Measurements from ENCODE around the gene NUB1.
"Not testable (repeated sequence)": the region's sequence is repeated elsewhere in the genome, so short reads cannot be mapped to it uniquely, and the experiment has no call there.

The NUB1 gene, protein sequence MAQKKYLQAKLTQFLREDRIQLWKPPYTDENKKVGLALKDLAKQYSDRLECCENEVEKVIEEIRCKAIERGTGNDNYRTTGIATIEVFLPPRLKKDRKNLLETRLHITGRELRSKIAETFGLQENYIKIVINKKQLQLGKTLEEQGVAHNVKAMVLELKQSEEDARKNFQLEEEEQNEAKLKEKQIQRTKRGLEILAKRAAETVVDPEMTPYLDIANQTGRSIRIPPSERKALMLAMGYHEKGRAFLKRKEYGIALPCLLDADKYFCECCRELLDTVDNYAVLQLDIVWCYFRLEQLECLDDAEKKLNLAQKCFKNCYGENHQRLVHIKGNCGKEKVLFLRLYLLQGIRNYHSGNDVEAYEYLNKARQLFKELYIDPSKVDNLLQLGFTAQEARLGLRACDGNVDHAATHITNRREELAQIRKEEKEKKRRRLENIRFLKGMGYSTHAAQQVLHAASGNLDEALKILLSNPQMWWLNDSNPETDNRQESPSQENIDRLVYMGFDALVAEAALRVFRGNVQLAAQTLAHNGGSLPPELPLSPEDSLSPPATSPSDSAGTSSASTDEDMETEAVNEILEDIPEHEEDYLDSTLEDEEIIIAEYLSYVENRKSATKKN

DNA sequence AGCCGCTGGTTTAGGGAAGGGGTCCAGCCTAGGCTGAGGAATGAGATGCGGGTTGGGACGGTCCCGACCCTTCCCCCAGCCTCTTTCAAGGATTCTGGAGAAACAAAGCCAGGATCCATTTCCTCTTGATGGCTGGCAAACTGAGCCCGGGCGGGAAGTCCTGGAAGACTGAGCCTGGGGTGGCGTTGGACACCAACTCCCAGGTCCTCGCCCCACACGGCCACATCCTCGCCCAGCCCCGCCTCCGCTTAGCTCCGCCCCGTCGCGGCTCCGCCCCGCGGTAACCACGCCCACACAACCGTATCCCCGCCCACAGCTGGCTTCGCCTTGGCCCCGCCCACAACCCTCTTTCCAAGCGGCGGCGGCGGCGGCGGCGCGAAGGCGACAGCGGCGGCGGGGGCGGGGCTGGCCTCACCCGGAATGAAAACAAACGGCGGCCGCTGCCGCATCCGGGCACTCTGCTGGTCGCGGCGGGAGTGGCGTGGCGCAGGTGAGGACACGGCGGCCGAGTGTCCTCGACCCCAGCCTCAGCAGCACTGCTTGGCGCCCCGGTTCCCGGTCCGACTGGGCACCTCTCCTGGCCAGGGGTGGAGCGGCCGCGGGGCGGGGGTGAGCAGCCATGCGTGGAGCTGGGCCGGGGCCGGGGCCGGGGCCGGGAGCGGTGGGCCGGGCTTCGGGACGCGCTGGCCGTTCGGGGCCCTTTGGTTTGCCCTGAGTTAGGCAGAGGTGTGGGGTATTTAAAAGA lies at the start of gene NUB1:
TSS of gene NUB1 (plus strand) at position 456 of the 745 bp plus-strand sequence. CDS start 3,538 bp downstream, outside the sequence.
- no peak for TF ChIP-seq JUND (IDR thresholded peaks at IDR 0.05; ENCODE audit: low read depth)
- in situ Hi-C loops (cut with HindIII; ENCODE audit: low pct_unique_long_range_greater_than_20kb, low sequenced_read_pairs), result no loop called here
- DNase-seq (ENCODE audit: low read depth in 1 of 2, low spot score in 1 of 2), result peak; percentile 53 to 89

DNA sequence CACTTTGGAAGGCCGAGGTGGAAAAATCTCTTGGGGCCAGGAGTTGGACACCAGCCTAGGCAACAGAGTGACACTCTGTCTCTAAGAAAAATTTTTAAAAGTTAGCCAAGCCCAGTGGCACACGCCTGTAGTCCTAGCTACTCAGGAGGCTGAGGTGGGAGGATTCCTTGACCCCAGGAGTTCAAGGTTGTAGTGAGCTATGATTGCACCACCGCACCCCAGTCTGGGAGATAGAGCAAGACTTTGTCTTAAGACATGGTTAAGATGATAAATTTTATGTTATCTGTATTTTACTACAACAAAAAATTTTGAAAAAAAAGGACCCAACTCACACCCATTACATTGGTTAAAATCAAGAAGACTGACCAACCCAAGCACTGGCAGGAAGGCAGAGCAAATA lies 48.8 kb upstream of the NUB1 start:
- no peak for DNase-seq (ENCODE audit: low read depth in 1 of 2, low spot score in 1 of 2)
- in situ Hi-C loops (cut with HindIII; ENCODE audit: low pct_unique_long_range_greater_than_20kb, low sequenced_read_pairs), result no loop called here
- no peak for TF ChIP-seq JUND (IDR thresholded peaks at IDR 0.05; ENCODE audit: low read depth)

DNA sequence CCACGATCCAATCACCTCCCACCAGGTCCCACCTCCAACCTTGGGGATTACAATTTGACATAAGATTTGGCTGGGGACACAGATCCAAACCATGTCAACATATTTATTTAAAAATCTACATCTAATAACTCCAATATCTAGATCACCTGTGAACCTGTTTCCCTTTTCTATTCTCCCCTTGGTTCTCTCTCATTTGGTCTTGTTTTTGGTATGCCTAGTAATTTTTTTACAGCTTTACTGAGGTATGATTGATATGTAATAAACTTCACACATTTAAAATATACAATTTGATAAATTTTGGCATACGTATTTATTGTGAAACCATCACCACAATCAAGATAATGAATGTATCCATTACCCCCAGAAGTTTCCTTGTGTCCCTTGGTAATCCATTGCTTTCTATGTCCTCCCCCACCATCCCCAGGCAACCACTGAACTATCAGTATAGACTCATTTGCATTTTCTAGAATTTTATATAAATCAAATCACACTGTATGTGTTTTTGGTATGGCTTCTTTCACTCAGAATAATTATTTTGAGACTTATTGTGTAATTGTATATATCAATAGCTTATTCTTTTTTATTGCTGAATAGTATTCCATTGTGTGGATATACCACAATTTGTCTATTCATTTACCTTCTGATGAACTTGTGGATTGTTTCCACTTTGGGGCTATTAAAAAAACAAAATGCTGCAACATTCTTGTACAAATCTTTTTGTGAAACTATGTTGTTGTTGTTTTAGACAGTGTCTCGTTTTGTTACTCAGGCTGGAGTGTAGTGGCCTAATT lies 45.2 kb upstream of the NUB1 start:
- in situ Hi-C loops (cut with HindIII; ENCODE audit: low pct_unique_long_range_greater_than_20kb, low sequenced_read_pairs), result no loop called here
- TF ChIP-seq JUND (IDR thresholded peaks at IDR 0.05; ENCODE audit: low read depth), result no peak

DNA sequence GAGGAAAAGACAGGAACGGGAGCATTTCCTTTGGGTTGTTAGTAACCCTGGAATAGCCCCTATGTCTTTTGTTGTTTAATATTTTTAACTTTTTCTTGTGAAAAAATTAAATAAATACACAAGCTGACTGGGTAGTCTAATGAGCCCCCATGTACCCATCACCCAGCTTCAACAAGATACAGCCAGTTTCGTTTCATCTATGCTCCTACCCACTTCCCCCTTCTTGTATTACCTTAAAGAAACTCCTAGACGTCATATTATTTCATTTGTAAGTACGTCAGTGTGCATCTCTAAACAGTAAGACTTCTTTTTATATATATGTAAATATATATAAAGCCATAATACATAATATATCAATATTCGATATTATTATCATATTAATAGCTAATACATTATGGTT lies 42.8 kb upstream of the NUB1 start:
- DNase-seq (ENCODE audit: low read depth in 1 of 2, low spot score in 1 of 2), result no peak
- in situ Hi-C loops (cut with HindIII; ENCODE audit: low pct_unique_long_range_greater_than_20kb, low sequenced_read_pairs), result no loop called here

More for the DNA sequence above, 45.2 kb upstream of the NUB1 start:
- DNase-seq (ENCODE audit: low read depth in 1 of 2, low spot score in 1 of 2), result no peak

DNA sequence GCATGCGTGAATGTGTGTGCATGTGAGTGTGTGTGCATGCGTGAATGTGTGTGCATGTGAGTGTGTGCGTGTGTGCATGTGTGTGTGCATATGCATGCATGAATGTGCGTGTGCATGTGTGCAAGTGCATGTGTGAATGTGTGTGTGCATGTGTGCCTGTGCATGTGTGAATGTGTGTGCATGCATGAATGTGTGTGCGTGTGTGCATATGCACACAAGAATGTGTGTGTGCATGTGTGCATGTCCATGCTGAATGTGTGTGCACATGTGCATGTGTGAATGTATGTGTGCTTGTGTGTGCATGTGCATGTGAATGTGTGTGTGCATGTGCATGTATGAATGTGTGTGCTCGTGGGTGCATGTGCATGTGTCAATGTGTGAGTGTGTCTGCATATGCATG lies 42.1 kb upstream of the NUB1 start:
- no peak for DNase-seq (ENCODE audit: low read depth in 1 of 2, low spot score in 1 of 2)
- TF ChIP-seq JUND (IDR thresholded peaks at IDR 0.05; ENCODE audit: low read depth), result no peak
- in situ Hi-C loops (cut with HindIII; ENCODE audit: low pct_unique_long_range_greater_than_20kb, low sequenced_read_pairs), result no loop called here

More for the DNA sequence above, 42.8 kb upstream of the NUB1 start:
- no peak for TF ChIP-seq JUND (IDR thresholded peaks at IDR 0.05; ENCODE audit: low read depth)

DNA sequence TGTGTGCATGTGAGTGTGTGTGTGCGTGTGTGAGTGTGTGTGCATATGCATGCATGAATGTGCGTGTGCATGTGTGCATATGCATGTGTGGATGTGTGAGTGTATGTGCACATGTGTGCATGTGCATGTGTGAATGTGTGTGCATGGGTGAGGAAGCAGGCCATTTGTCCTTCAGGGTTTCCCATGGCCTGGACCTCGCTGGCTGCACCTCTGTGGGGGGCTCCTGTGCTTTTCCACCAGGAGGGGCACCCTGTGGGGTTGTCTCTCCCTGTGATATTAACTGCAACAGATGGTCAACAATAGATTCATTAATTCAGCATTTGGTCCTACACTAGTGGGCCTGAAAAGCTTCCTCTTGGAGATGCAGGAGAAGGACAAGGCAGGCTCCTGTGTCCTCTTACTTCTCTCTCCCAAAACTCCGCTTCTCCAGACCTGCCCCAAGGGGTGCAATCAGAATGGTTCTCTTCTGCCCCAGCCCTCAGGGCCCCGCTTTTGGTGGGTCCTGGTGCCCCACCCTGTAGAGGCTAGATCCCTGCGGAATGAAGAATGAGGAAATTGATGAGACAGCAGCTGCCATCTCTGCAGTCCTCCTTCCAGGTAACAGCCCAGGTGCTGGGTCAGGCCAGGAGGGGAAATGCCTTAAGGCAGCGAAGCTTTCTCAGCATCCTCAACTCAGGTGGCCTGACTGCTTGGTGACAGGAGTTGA lies 41.5 kb upstream of the NUB1 start:
- no peak for TF ChIP-seq JUND (IDR thresholded peaks at IDR 0.05; ENCODE audit: low read depth)
- in situ Hi-C loops (cut with HindIII; ENCODE audit: low pct_unique_long_range_greater_than_20kb, low sequenced_read_pairs), result no loop called here
- no peak for DNase-seq (ENCODE audit: low read depth in 1 of 2, low spot score in 1 of 2)

DNA sequence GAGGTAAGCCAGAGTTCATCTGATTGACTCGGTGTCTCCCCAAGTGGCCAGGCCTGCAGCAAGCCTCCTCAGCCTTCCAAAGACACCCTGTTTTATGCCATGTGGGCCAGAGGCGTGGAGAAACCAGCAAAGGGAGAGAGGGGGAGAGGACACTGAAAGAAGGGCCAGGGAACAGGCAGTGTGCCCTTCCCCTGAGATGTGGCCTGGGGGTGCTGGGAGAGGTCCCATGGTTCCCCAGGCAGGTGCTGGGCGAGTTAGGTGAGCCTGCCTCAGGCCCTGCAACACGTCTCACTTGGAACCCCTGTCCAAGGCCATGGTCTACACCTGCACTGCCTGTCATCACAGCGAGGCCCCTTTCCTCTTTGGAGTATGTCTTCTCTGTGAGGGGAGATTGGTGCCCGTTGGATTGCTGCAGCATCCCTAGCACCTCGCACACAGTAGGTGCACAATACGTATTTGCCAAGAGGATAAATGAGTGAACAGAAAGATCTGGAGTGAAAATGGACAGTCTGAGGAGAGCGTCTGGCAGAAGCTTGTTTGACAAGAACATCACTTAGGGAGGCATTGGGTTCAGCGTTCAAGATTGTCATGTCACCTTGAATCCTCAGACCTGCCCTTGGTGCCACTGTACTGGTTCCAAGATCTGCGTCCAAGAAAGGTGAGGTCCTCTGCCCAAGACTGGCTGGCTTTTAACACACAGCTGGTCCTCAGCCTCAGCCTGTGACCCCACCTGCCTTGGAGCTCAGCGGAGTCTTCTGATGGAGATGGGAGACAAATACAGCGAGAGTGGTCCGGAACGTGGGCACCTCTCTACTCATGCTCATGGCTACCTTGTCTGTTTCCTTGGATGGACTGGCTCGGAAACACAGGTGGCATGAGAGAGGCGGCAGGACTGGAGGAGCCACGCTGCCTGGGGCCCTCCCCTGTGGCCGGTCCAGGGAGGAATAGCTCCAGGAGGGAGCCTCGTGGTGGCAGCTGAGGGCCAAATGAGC lies 39.8 kb upstream of the NUB1 start:
- no peak for DNase-seq (ENCODE audit: low read depth in 1 of 2, low spot score in 1 of 2)
- in situ Hi-C loops (cut with HindIII; ENCODE audit: low pct_unique_long_range_greater_than_20kb, low sequenced_read_pairs), result no loop called here
- TF ChIP-seq JUND (IDR thresholded peaks at IDR 0.05; ENCODE audit: low read depth), result no peak

DNA sequence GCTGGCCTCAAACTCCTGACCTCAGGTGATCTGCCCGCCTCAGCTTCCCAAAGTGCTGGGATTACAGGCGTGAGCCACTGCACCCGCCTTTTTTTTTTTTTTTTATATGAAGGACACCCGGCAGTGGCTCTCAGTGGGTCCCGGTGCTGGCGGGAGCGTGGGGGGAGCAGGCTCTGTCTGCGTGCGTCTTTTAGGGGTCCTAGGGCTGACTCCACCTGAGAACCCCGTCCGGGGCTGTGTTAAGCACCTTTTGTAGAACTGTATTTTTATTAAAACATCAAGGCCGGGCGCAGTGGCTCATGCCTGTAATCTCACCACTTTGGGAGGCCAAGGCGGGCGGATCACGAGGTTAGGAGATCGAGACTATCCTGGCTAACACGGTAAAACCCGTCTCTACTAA lies 37.4 kb upstream of the NUB1 start:
- in situ Hi-C loops (cut with HindIII; ENCODE audit: low pct_unique_long_range_greater_than_20kb, low sequenced_read_pairs); DNase-seq (ENCODE audit: low read depth in 1 of 2, low spot score in 1 of 2): not testable (repeated sequence)

DNA sequence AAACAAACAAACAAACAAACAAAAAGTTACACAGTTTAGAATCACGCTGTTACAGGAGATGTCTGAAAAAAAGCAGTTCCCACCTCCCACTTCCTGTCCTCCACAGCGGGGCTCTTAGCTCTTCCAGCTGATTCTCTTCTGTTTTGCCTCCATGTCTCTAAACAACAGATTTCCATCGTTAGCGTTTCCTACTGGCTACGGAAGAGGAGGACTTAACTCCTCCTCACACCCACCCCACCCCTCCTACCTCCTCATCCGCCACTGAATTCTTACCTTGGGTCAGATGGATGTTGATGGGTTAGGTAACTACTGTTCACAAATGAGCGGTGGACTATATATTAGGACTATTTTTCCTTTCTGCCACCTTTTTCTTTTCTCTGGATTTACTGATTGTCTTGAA lies 36.8 kb upstream of the NUB1 start:
- DNase-seq (ENCODE audit: low read depth in 1 of 2, low spot score in 1 of 2), result no peak
- in situ Hi-C loops (cut with HindIII; ENCODE audit: low pct_unique_long_range_greater_than_20kb, low sequenced_read_pairs), result no loop called here

DNA sequence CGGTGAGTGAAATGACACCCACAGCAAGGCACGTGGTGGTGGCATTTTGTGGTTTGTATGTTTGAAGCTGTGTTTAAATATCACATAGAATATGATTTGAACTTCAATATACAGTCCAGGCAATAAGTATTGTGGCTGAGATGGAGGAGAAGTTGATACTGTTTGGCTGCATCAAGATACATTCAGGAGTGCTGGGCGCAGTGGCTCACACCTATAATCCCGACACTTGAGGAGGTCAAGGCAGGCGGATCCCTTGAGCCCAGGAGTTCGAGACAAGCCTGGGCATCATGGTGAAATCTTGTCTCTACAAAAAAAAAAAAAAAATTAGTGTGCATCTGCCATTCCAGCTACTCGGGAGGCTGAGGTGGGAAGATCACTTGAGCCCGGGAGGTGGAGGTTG lies 35.2 kb upstream of the NUB1 start:
- in situ Hi-C loops (cut with HindIII; ENCODE audit: low pct_unique_long_range_greater_than_20kb, low sequenced_read_pairs), result no loop called here
- no peak for DNase-seq (ENCODE audit: low read depth in 1 of 2, low spot score in 1 of 2)
- TF ChIP-seq JUND (IDR thresholded peaks at IDR 0.05; ENCODE audit: low read depth), result no peak

More for the DNA sequence above, 36.8 kb upstream of the NUB1 start:
- TF ChIP-seq JUND (IDR thresholded peaks at IDR 0.05; ENCODE audit: low read depth), result no peak

DNA sequence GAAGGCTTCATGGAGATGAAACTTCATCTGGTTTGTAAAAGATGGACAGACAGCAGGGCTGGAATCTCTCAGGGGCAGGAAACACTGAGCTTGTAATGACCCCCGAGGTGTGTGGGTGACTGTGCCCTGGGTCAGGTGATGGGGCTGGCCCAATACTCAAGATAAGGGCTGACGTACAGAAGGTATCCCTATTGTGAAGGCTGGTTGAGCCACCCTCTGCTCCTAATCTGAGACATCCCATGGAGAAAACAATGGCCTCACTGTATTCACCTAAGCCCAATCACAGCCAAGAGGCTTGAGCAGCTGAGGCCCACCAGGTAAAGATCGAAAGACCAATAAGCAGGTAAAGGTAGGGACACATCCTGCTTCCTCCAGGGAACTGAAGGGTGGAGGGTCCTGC lies 34.8 kb upstream of the NUB1 start:
- no peak for TF ChIP-seq JUND (IDR thresholded peaks at IDR 0.05; ENCODE audit: low read depth)
- no peak for DNase-seq (ENCODE audit: low read depth in 1 of 2, low spot score in 1 of 2)
- in situ Hi-C loops (cut with HindIII; ENCODE audit: low pct_unique_long_range_greater_than_20kb, low sequenced_read_pairs), result no loop called here
